Fibroblast of lung (primary cell): ENCODE results near the gene SIK2.

Source experiments
- CTCF ChIP-seq, 2 donors: IDR thresholded peaks in 1 of 2; conservative IDR thresholded peaks in 1 of 2; 1 replicate in 1 of 2; 2 replicates in 1 of 2; pipeline ENCODE4 v1.5.1; 2011 to 2012; ENCODE audit warnings: low read length in 2 of 2, control low read depth in 1 of 2, inconsistent platforms in 1 of 2, low read depth in 1 of 2, mild to moderate bottlenecking in 1 of 2
- EZH2 ChIP-seq: IDR thresholded peaks from 2 replicates; pipeline ENCODE4 v1.5.1; 2012; ENCODE audit warnings: low read length, control low read depth, mild to moderate bottlenecking; ENCODE audit errors: missing control alignments

- TF ChIP-seq CTCF (conservative IDR thresholded peaks at IDR 0.05 in 1 of 2, IDR thresholded peaks at IDR 0.05 in 1 of 2; ENCODE audit: low read depth in 1 of 2, low read length in 2 of 2) = no peak
- no peak for TF ChIP-seq EZH2
These were observed 9.8 kb upstream of the SIK2 start for GRCh38 chr11:111592491-111592890.
